ENCODE data around the gene MID1.

The MID1 gene

DNA sequence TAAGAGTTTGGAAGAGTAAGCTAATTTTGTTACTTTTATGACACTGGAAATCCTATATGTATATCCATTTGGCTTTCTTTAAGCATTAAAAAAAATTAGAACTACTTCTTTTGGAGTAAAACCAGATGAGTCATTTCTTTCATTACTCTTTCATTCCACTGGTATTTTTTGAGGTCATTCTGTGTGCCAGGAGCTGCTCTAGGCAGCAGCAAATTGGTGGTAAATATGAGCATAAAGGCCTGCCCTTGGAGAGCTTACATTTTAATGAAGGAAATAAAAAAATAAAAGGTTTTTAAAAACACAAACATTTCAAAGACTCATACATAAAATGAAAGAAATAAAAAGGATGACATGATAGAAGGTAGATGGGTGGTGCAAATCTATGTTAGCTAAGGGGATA lies 37.4 kb downstream of the MID1 start:
- no peak for TF ChIP-seq POLR2AphosphoS5 (IDR thresholded peaks at IDR 0.05; ENCODE audit: low read depth, low read length)
- no peak for TF ChIP-seq SPI1 (IDR thresholded peaks at IDR 0.05; ENCODE audit: low read depth, low read length)
- no peak for TF ChIP-seq PAX5 (IDR thresholded peaks at IDR 0.05; ENCODE audit: insufficient read depth, low read length, severe bottlenecking)
- no peak for TF ChIP-seq TAF1 (IDR thresholded peaks at IDR 0.05; ENCODE audit: low read depth, low read length)
- TF ChIP-seq POU2F2 (IDR thresholded peaks at IDR 0.05; ENCODE audit: low read depth, low read length): no peak
- no peak for TF ChIP-seq POLR2A (IDR thresholded peaks at IDR 0.05; ENCODE audit: low read depth, low read length)
- FAIRE-seq (no peak), DNase-seq (ENCODE audit: insufficient read length, low spot score) (no peak)

DNA sequence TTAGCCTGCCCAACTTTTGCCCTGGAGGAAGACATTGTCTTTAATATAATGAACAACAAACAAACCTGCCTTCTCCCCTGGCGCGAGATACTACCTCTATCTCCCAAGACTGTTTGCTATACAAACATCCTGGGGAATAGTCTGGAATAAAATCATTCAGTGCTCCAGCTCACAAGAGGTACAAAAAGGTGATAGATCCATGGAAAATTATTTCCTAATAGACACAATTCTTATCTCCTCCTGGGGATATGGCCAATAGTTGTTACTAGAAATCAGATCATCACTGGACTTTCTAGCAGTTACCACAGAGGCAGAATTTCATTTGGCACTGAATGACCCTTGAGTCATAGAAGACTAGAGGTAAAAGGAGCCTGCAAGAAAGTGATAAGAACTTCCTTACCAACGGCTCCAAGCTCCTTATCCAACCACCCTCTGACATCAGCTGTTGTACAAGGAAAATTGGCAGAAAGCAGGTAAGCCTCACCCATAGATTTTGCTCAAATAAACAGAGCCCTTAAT lies 38.1 kb downstream of the MID1 start:
- TF ChIP-seq POU2F2 (IDR thresholded peaks at IDR 0.05; ENCODE audit: low read depth, low read length) (no peak), SPI1 (IDR thresholded peaks at IDR 0.05; ENCODE audit: low read depth, low read length) (no peak), PAX5 (IDR thresholded peaks at IDR 0.05; ENCODE audit: insufficient read depth, low read length, severe bottlenecking) (no peak), TAF1 (IDR thresholded peaks at IDR 0.05; ENCODE audit: low read depth, low read length) (no peak), POLR2A (IDR thresholded peaks at IDR 0.05; ENCODE audit: low read depth, low read length) (no peak), POLR2AphosphoS5 (IDR thresholded peaks at IDR 0.05; ENCODE audit: low read depth, low read length) (no peak)
- DNase-seq (ENCODE audit: insufficient read length, low spot score): no peak
- FAIRE-seq: no peak

DNA sequence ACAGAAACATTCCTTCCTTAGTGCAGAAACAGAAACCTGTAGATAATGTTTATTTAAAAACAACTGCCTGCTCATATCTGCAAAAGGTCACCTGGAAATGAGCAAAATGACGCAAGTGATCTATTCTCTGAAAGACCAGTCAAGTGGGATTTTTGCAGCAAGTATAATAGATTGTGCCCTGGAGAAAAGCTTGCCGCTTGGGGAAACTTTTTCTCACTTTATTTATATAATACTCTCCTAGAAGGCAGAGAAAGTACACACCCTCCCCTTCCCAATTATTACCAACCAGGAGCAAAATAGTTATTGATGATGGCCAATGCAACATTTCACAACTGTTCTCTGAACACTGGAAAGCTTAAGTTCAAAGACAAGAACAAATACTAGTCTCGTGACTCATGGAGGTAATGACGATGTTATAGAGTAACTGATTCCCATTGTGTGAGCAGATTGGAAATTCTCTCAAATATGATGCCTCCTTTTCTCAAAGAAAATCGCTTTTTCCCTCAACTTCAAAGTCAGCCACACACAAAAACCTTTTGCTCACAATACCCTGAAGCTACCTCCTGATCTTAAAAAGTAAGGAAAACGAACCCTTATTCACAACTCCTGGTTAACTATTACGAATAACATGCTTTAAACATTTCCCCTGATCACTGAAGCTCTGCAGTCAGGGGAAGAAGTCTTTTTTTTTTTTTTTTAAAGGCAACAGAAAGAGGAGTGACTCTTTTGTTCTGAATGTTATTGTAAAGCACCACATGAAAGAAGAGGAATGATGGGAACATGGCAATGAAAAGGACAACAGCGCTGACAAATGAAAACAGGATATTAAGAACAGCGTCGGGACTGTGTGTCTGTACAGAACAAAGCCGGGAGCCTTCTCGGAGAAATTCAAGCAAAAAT lies 41.0 kb downstream of the MID1 start:
- DNase-seq (ENCODE audit: insufficient read length, low spot score) (no peak), FAIRE-seq (no peak)
- TF ChIP-seq POLR2A (IDR thresholded peaks at IDR 0.05; ENCODE audit: low read depth, low read length) (no peak), SPI1 (IDR thresholded peaks at IDR 0.05; ENCODE audit: low read depth, low read length) (no peak), POU2F2 (IDR thresholded peaks at IDR 0.05; ENCODE audit: low read depth, low read length) (no peak), TAF1 (IDR thresholded peaks at IDR 0.05; ENCODE audit: low read depth, low read length) (no peak), PAX5 (IDR thresholded peaks at IDR 0.05; ENCODE audit: insufficient read depth, low read length, severe bottlenecking) (no peak), POLR2AphosphoS5 (IDR thresholded peaks at IDR 0.05; ENCODE audit: low read depth, low read length) (no peak)

DNA sequence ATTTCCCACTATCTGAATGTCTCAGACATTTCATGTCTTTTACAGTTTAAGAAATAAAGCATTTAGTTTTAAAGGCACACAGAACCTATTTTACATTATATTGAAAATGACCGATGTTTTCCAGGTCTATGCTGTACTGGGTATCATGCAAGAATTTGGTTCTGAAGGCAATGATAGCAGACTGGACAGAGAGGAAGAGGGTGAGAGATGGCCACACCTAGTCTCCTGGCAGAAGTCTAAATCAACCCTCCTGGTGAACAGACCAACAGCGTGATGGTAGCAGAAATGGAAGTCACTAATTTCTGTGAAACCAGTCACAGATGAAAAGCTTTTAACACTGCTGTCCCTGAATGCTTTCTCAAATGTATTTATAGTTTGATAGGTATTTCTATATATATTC lies 41.9 kb downstream of the MID1 start:
- TF ChIP-seq TAF1 (IDR thresholded peaks at IDR 0.05; ENCODE audit: low read depth, low read length) (no peak), POLR2A (IDR thresholded peaks at IDR 0.05; ENCODE audit: low read depth, low read length) (no peak), POLR2AphosphoS5 (IDR thresholded peaks at IDR 0.05; ENCODE audit: low read depth, low read length) (no peak), SPI1 (IDR thresholded peaks at IDR 0.05; ENCODE audit: low read depth, low read length) (no peak), POU2F2 (IDR thresholded peaks at IDR 0.05; ENCODE audit: low read depth, low read length) (no peak), PAX5 (IDR thresholded peaks at IDR 0.05; ENCODE audit: insufficient read depth, low read length, severe bottlenecking) (no peak)
- no peak for DNase-seq (ENCODE audit: insufficient read length, low spot score)
- FAIRE-seq: no peak

DNA sequence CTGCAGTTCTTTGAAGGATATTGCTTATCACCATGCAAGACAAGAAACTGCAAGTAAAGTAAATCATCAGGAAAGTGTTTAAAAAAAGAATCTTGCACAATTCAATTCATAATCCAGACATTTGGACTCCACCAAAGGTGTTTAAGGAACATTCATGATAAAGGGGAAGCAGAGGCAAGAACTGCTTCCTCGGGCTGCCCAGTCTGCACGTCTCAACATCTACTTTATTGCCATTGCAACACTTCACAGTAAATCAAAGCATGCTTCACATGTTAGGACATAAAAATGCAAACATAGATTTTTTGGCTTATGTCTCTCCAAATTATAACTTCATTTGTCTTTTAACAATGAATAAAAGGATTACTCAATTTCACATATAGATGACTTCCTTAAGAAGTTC lies 42.5 kb downstream of the MID1 start:
- no peak for DNase-seq (ENCODE audit: insufficient read length, low spot score)
- no peak for TF ChIP-seq POU2F2 (IDR thresholded peaks at IDR 0.05; ENCODE audit: low read depth, low read length)
- TF ChIP-seq POLR2AphosphoS5 (IDR thresholded peaks at IDR 0.05; ENCODE audit: low read depth, low read length): no peak
- no peak for TF ChIP-seq PAX5 (IDR thresholded peaks at IDR 0.05; ENCODE audit: insufficient read depth, low read length, severe bottlenecking)
- no peak for TF ChIP-seq POLR2A (IDR thresholded peaks at IDR 0.05; ENCODE audit: low read depth, low read length)
- TF ChIP-seq TAF1 (IDR thresholded peaks at IDR 0.05; ENCODE audit: low read depth, low read length): no peak
- TF ChIP-seq SPI1 (IDR thresholded peaks at IDR 0.05; ENCODE audit: low read depth, low read length): no peak
- no peak for FAIRE-seq

DNA sequence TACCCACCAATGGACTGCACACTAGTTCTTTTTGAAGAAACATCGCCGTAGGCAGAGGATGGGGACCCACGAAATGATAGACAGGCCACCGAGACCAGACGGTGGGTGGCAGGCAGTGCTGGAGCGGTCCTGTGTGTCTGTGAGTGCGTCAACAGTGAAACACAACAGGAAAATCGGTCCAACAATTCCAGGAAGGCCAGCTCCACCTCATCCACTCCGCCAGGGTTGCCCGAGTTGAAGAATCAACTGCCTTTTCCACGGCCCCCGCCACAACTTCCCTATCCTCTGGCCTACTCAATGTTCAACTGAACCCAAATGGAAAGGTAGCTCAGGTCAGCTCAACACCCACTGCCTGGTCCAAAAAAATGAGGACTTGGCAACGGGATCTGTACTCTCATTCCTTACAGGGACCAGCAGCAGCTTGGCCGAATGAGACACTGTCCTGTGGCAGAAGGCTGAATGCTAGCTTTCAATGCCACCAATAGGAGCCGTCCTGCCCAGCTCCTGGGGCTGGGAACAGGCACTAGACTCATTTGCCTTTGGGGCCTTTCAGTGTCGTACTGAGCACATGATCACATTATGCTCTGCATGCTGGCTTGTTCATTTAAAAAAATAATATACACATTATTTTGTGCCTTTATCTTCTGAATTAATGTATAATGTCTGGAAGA lies 43.5 kb downstream of the MID1 start:
- TF ChIP-seq TAF1 (IDR thresholded peaks at IDR 0.05; ENCODE audit: low read depth, low read length) (no peak), SPI1 (IDR thresholded peaks at IDR 0.05; ENCODE audit: low read depth, low read length) (no peak), POU2F2 (IDR thresholded peaks at IDR 0.05; ENCODE audit: low read depth, low read length) (no peak), POLR2AphosphoS5 (IDR thresholded peaks at IDR 0.05; ENCODE audit: low read depth, low read length) (no peak), POLR2A (IDR thresholded peaks at IDR 0.05; ENCODE audit: low read depth, low read length) (no peak), PAX5 (IDR thresholded peaks at IDR 0.05; ENCODE audit: insufficient read depth, low read length, severe bottlenecking) (no peak)
- no peak for FAIRE-seq

DNA sequence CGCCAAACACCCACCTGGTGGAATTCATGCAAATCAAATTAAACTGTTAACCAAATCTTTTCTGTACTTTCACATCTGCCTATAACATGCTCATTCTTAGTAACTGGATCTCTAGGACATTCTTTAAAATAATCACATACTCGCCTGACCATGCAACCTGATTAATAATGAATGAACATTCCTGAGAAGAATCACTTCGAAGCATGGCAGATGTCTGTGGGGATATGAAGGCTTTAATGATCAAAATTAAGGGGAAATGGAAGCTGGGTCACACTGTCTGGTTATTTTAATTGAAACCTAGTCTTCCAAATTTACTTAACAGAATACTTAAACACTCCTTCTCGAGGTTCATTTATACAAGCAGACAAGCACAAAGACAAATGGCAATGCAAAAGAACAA lies 44.2 kb downstream of the MID1 start:
- TF ChIP-seq SPI1 (IDR thresholded peaks at IDR 0.05; ENCODE audit: low read depth, low read length): no peak
- no peak for TF ChIP-seq TAF1 (IDR thresholded peaks at IDR 0.05; ENCODE audit: low read depth, low read length)
- TF ChIP-seq POLR2A (IDR thresholded peaks at IDR 0.05; ENCODE audit: low read depth, low read length): no peak
- no peak for TF ChIP-seq PAX5 (IDR thresholded peaks at IDR 0.05; ENCODE audit: insufficient read depth, low read length, severe bottlenecking)
- no peak for TF ChIP-seq POLR2AphosphoS5 (IDR thresholded peaks at IDR 0.05; ENCODE audit: low read depth, low read length)
- no peak for TF ChIP-seq POU2F2 (IDR thresholded peaks at IDR 0.05; ENCODE audit: low read depth, low read length)
- FAIRE-seq (no peak), DNase-seq (ENCODE audit: insufficient read length, low spot score) (no peak)

More for the DNA sequence above, 43.5 kb downstream of the MID1 start:
- DNase-seq (ENCODE audit: insufficient read length, low spot score): no peak

DNA sequence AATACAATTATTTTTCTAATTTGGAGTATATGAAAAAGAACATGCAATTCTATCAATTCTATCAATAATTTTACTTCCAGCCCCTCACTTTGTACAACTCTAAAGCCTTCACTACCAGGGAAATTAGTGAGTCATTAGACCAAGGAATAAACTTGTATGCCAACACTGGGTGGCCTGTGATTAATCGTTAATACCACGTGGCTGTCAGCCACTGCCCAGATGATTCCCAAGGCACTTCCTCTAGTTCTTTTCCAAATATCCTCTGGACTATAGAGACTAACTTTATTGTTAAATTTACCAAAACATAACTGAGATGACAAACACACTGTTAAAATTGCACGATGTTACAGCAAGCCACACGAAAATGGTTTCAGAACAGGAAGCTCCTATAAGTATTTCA lies 45.7 kb downstream of the MID1 start:
- TF ChIP-seq POLR2AphosphoS5 (IDR thresholded peaks at IDR 0.05; ENCODE audit: low read depth, low read length) (no peak), POU2F2 (IDR thresholded peaks at IDR 0.05; ENCODE audit: low read depth, low read length) (no peak), TAF1 (IDR thresholded peaks at IDR 0.05; ENCODE audit: low read depth, low read length) (no peak), PAX5 (IDR thresholded peaks at IDR 0.05; ENCODE audit: insufficient read depth, low read length, severe bottlenecking) (no peak), POLR2A (IDR thresholded peaks at IDR 0.05; ENCODE audit: low read depth, low read length) (no peak), SPI1 (IDR thresholded peaks at IDR 0.05; ENCODE audit: low read depth, low read length) (no peak)
- DNase-seq (ENCODE audit: insufficient read length, low spot score): no peak
- FAIRE-seq: no peak

DNA sequence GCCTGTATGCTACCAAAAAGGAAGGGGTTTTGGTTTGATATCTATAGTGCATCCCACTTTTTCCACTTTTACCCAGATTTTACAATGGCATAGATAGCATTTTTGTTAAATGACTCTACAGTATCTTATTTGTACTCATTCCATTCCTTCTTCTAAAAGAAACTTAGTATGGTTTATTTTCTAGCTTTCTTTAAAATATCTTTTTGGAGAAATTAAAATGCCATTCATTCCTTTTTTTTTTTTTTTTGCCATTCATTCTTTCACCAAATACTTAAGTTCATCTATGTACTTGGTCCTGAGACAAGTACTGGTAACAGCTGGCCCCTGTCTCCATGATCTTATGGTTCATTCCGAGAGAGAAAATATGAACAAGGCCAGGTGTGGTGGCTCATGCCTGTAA lies 49.1 kb downstream of the MID1 start:
- FAIRE-seq (no peak), DNase-seq (ENCODE audit: insufficient read length, low spot score) (no peak)
- TF ChIP-seq SPI1 (IDR thresholded peaks at IDR 0.05; ENCODE audit: low read depth, low read length) (no peak), PAX5 (IDR thresholded peaks at IDR 0.05; ENCODE audit: insufficient read depth, low read length, severe bottlenecking) (no peak), TAF1 (IDR thresholded peaks at IDR 0.05; ENCODE audit: low read depth, low read length) (no peak), POLR2AphosphoS5 (IDR thresholded peaks at IDR 0.05; ENCODE audit: low read depth, low read length) (no peak), POLR2A (IDR thresholded peaks at IDR 0.05; ENCODE audit: low read depth, low read length) (no peak), POU2F2 (IDR thresholded peaks at IDR 0.05; ENCODE audit: low read depth, low read length) (no peak)
